Peyer's patch (tissue), 4 donors: ENCODE measurements around the gene SPACA9.

Experiments
- POLR2A ChIP-seq, 2 donors: fragments of 450-650 bp; IDR thresholded peaks; one replicate each; pipeline ENCODE4 v1.5.1; 2017; ENCODE audit warnings: antibody characterized with exemption in 2 of 2, mild to moderate bottlenecking in 2 of 2, moderate library complexity in 2 of 2
- TF ChIP-seq, protein P1 (sequence below), 6 experiments: fragments of 450-650 bp in 4 of 6; fragments of 200-600 bp in 2 of 6; sonication (generic) in 1 of 6; IDR thresholded peaks; one replicate each; pipeline ENCODE4 v1.5.1; 2017 to 2019; ENCODE audit warnings: antibody characterized with exemption in 6 of 6, mild to moderate bottlenecking in 3 of 6, moderate library complexity in 1 of 6

DNA sequence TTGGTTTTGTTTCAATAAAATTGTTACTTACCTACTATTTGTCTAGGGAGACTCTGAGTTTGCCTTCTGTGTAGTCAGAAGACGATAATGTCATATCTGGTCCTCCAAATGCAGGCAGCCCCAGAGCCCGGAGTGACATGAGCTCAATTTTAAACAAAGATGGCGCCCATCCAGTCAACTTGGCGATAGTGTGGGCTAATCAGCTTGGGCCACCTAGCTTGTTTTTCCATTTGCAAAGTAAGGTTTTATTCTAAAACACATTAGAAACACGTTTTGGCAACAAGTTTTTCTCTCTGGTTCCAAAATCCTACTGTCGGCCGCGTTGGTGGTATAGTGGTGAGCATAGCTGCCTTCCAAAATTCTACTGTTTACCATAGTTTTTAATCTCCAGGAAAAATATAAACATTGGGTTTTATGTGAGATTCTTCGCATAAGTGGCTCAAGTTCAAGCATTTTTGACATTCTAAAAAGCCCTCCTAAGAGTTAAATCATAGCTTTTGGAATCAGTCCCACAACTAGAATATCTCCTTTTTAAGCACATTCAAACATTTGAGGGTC lies 52.6 kb downstream of the SPACA9 start:
- TF ChIP-seq, protein P1, sequence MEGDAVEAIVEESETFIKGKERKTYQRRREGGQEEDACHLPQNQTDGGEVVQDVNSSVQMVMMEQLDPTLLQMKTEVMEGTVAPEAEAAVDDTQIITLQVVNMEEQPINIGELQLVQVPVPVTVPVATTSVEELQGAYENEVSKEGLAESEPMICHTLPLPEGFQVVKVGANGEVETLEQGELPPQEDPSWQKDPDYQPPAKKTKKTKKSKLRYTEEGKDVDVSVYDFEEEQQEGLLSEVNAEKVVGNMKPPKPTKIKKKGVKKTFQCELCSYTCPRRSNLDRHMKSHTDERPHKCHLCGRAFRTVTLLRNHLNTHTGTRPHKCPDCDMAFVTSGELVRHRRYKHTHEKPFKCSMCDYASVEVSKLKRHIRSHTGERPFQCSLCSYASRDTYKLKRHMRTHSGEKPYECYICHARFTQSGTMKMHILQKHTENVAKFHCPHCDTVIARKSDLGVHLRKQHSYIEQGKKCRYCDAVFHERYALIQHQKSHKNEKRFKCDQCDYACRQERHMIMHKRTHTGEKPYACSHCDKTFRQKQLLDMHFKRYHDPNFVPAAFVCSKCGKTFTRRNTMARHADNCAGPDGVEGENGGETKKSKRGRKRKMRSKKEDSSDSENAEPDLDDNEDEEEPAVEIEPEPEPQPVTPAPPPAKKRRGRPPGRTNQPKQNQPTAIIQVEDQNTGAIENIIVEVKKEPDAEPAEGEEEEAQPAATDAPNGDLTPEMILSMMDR (IDR thresholded peaks at IDR 0.05), result no peak
- no peak for TF ChIP-seq POLR2A (IDR thresholded peaks at IDR 0.05)
